Measurements from ENCODE around the gene TAGLN3. TPM values are rescaled to one million over a fixed set of nuclear protein-coding genes. Genes with fewer than 3 reads are reported as not detected.

TAGLN3 gene
- total and polyA plus RNA-seq, 4 donors = not detected

DNA sequence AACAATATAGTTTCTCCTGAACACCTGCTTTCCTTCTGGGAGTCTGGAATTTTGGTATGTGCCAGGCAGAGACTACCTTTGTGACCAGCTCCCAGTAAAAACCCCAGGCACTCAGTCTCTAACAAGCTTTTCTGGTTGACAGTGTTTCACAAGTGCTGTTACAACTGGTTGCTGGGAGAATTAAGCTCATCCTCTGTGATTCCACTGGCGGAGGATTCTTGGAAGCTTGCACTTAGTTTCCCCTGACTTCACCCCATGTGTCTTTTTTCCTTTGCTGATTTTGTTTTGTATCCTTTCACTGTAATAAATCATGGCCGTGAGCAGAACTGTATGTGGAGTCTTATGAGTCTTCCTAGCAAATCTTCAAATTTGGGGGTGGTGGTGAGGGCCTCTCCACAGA, 5.7 kb upstream of the TAGLN3 start (continued):
- TF ChIP-seq, protein P1, sequence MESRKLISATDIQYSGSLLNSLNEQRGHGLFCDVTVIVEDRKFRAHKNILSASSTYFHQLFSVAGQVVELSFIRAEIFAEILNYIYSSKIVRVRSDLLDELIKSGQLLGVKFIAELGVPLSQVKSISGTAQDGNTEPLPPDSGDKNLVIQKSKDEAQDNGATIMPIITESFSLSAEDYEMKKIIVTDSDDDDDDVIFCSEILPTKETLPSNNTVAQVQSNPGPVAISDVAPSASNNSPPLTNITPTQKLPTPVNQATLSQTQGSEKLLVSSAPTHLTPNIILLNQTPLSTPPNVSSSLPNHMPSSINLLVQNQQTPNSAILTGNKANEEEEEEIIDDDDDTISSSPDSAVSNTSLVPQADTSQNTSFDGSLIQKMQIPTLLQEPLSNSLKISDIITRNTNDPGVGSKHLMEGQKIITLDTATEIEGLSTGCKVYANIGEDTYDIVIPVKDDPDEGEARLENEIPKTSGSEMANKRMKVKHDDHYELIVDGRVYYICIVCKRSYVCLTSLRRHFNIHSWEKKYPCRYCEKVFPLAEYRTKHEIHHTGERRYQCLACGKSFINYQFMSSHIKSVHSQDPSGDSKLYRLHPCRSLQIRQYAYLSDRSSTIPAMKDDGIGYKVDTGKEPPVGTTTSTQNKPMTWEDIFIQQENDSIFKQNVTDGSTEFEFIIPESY (IDR thresholded peaks at IDR 0.05) = no peak
- TF ChIP-seq, protein P2, sequence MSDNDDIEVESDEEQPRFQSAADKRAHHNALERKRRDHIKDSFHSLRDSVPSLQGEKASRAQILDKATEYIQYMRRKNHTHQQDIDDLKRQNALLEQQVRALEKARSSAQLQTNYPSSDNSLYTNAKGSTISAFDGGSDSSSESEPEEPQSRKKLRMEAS (IDR thresholded peaks at IDR 0.05) = no peak

DNA sequence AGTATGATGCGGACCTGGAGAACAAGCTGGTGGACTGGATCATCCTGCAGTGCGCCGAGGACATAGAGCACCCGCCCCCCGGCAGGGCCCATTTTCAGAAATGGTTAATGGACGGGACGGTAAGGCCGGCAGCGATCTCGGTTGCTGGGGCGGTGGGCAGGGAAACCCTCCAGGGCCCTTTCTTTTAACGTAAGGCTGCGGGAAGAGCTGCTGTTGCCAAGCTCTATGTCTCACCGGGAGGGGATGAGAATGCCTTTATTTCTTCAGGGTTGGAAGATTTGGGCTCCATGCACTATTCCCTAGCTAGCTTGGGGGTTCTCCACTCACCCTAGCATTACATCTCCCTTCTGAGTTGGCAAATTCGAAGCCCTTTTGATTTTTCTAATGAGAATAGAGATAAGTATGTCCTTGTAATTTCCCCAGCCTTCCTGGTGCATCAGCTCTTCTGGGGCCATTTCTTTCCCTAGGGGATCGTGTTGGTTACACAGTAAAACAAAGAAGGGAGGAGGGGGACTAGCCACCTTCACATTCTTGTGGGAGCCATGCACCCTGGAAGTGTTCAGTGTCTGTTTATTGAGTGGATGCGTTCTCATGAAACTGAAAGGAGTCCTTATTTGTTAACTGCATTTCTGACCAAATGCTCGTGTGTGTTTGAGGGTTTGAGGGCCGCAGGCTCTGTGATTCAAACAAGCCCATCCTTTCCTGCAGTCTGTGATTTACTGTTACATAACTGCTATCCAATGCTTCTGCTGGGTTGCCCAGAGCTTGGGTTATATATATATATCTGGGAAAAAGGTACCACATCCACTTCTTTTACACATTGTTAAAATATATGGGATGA, 982 bp downstream of the TAGLN3 start:
- Histone ChIP-seq H3K36me3 (ENCODE audit: control insufficient read depth in 4 of 4, insufficient read depth in 3 of 4, low read depth in 1 of 4, low read length in 3 of 4) (no peaks in the 10 kb centered on the region), H3K27ac (ENCODE audit: low read depth in 1 of 2, low read length in 2 of 2) (no peak overlapping the region), H3K9me3 (ENCODE audit: control insufficient read depth in 4 of 4, low read length in 3 of 4) (no peaks in the 10 kb centered on the region), H3K27me3 (ENCODE audit: control insufficient read depth in 4 of 4, insufficient read depth in 4 of 4, low read length in 3 of 4) (peaks cover 0 to 3% (median 0%) of the 10 kb centered on the region in 4 donors), H3K4me3 (ENCODE audit: low read depth in 1 of 3, low read length in 3 of 3) (peak overlapping the region in 1 of 3 donors; percentile 42), H3K4me1 (ENCODE audit: control insufficient read depth in 4 of 4, insufficient read depth in 4 of 4, low read length in 3 of 4) (peaks cover 0 to 11% (median 6%) of the 10 kb centered on the region in 4 donors), H3K9ac (ENCODE audit: low read depth in 1 of 2, low read length in 2 of 2) (no peak overlapping the region)
- WGBS = 40% methylated on average over 19 of the region's 19 CpGs
- no peak for DNase-seq (ENCODE audit: low spot score)
- TF ChIP-seq JUND (IDR thresholded peaks at IDR 0.05) (no peak), SP1 (IDR thresholded peaks at IDR 0.05) (no peak), RAD21 (IDR thresholded peaks at IDR 0.05) (no peak), HNF4A (conservative IDR thresholded peaks at IDR 0.05) (no peak)
- TF ChIP-seq, protein P3, sequence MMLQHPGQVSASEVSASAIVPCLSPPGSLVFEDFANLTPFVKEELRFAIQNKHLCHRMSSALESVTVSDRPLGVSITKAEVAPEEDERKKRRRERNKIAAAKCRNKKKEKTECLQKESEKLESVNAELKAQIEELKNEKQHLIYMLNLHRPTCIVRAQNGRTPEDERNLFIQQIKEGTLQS (IDR thresholded peaks at IDR 0.05) = no peak

DNA sequence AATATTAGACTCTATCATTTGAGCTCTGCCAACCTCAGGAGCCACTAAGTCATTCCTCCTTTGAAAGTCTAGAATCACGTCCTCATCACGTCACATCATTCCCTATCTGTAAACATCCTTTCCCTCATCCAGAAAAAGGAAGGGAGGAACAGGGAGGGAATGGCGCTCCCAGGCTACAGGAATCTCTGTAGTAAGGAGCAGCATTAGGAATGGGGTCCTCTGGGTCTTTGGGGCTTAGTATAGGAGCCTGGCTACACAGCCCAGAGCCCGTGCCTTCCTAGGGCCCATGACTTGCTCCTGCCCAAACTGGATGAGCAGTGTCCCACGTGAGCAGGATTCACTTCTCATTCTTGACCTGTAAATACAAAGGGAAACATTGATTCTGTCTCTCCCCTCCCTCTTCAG, 1.6 kb downstream of the TAGLN3 start:
- Histone ChIP-seq H3K9ac (ENCODE audit: low read depth in 1 of 2, low read length in 2 of 2) (no peak overlapping the region), H3K36me3 (ENCODE audit: control insufficient read depth in 4 of 4, insufficient read depth in 3 of 4, low read depth in 1 of 4, low read length in 3 of 4) (no peaks in the 10 kb centered on the region), H3K27ac (ENCODE audit: low read depth in 1 of 2, low read length in 2 of 2) (no peak overlapping the region), H3K9me3 (ENCODE audit: control insufficient read depth in 4 of 4, low read length in 3 of 4) (no peaks in the 10 kb centered on the region), H3K4me3 (ENCODE audit: low read depth in 1 of 3, low read length in 3 of 3) (no peak overlapping the region), H3K4me1 (ENCODE audit: control insufficient read depth in 4 of 4, insufficient read depth in 4 of 4, low read length in 3 of 4) (peaks cover 0 to 12% (median 7%) of the 10 kb centered on the region in 4 donors), H3K27me3 (ENCODE audit: control insufficient read depth in 4 of 4, insufficient read depth in 4 of 4, low read length in 3 of 4) (peaks cover 0 to 3% (median 0%) of the 10 kb centered on the region in 4 donors)
- 89% methylated on average over 5 of the region's 5 CpGs for WGBS
- no peak for DNase-seq (ENCODE audit: low spot score)
- TF ChIP-seq RXRA (IDR thresholded peaks at IDR 0.05) = no peak
- TF ChIP-seq HNF4A (conservative IDR thresholded peaks at IDR 0.05) = no peak
- TF ChIP-seq, protein P3 (IDR thresholded peaks at IDR 0.05) = no peak
- TF ChIP-seq, protein P1 (IDR thresholded peaks at IDR 0.05) = no peak
- TF ChIP-seq JUND (IDR thresholded peaks at IDR 0.05) = no peak
- TF ChIP-seq YY1 (IDR thresholded peaks at IDR 0.05) = no peak
- no peak for TF ChIP-seq HNF4G (IDR thresholded peaks at IDR 0.05)
- TF ChIP-seq TAF1 (conservative IDR thresholded peaks at IDR 0.05) = no peak
- TF ChIP-seq NR2F2 (IDR thresholded peaks at IDR 0.05) = no peak
- TF ChIP-seq, protein P2 (IDR thresholded peaks at IDR 0.05) = no peak
- no peak for TF ChIP-seq RAD21 (IDR thresholded peaks at IDR 0.05)
- no peak for TF ChIP-seq GABPA (IDR thresholded peaks at IDR 0.05 in 1 of 2, conservative IDR thresholded peaks at IDR 0.05 in 1 of 2)
- TF ChIP-seq FOXA2 (IDR thresholded peaks at IDR 0.05) = no peak
- no peak for TF ChIP-seq FOXA1 (IDR thresholded peaks at IDR 0.05)
- TF ChIP-seq SP1 (IDR thresholded peaks at IDR 0.05) = no peak
- TF ChIP-seq, protein P4, sequence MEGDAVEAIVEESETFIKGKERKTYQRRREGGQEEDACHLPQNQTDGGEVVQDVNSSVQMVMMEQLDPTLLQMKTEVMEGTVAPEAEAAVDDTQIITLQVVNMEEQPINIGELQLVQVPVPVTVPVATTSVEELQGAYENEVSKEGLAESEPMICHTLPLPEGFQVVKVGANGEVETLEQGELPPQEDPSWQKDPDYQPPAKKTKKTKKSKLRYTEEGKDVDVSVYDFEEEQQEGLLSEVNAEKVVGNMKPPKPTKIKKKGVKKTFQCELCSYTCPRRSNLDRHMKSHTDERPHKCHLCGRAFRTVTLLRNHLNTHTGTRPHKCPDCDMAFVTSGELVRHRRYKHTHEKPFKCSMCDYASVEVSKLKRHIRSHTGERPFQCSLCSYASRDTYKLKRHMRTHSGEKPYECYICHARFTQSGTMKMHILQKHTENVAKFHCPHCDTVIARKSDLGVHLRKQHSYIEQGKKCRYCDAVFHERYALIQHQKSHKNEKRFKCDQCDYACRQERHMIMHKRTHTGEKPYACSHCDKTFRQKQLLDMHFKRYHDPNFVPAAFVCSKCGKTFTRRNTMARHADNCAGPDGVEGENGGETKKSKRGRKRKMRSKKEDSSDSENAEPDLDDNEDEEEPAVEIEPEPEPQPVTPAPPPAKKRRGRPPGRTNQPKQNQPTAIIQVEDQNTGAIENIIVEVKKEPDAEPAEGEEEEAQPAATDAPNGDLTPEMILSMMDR (IDR thresholded peaks at IDR 0.05; ENCODE audit: low read depth, low read length, missing input control) = no peak
